Measurements from ENCODE around the gene SSTR4.

- no peak for TF ChIP-seq TCF7L2 (IDR thresholded peaks at IDR 0.05; ENCODE audit: borderline replicate concordance, extremely low read depth, insufficient read depth, insufficient read length)
- TF ChIP-seq, protein P1, sequence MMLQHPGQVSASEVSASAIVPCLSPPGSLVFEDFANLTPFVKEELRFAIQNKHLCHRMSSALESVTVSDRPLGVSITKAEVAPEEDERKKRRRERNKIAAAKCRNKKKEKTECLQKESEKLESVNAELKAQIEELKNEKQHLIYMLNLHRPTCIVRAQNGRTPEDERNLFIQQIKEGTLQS (IDR thresholded peaks at IDR 0.05) = no peak
- TF ChIP-seq SIN3A (IDR thresholded peaks at IDR 0.05; ENCODE audit: low read depth) = no peak
- TF ChIP-seq, protein P2, sequence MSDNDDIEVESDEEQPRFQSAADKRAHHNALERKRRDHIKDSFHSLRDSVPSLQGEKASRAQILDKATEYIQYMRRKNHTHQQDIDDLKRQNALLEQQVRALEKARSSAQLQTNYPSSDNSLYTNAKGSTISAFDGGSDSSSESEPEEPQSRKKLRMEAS (IDR thresholded peaks at IDR 0.05) = no peak
- TF ChIP-seq POLR2A (IDR thresholded peaks at IDR 0.05; ENCODE audit: borderline replicate concordance, extremely low read depth, insufficient read depth, insufficient read length) = no peak
- TF ChIP-seq CEBPB (IDR thresholded peaks at IDR 0.05; ENCODE audit: low read depth) = no peak
- TF ChIP-seq POLR2AphosphoS5 (IDR thresholded peaks at IDR 0.05; ENCODE audit: low read depth, low read length) = no peak
- no peak for TF ChIP-seq REST (IDR thresholded peaks at IDR 0.05; ENCODE audit: low read depth)
- TF ChIP-seq EZH2 (IDR thresholded peaks at IDR 0.05) = no peak
- TF ChIP-seq CTCF (IDR thresholded peaks at IDR 0.05 in 2 of 3, conservative IDR thresholded peaks at IDR 0.05 in 1 of 3; ENCODE audit: borderline replicate concordance in 1 of 3, insufficient read depth in 1 of 3, low read depth in 2 of 3, low read length in 2 of 3) = no peak
These were observed 46.2 kb downstream of the SSTR4 start for GRCh38 chr20:23081263-23081819.

Measured in HCT116 (cell line).